ENCODE results near the gene BIN1. TPM values are rescaled to one million over a fixed set of nuclear protein-coding genes. Genes with fewer than 3 reads are reported as not detected.

Gene BIN1
- total RNA-seq, 2 experiments from 2014 or later = 95.2 to 102 TPM

DNA sequence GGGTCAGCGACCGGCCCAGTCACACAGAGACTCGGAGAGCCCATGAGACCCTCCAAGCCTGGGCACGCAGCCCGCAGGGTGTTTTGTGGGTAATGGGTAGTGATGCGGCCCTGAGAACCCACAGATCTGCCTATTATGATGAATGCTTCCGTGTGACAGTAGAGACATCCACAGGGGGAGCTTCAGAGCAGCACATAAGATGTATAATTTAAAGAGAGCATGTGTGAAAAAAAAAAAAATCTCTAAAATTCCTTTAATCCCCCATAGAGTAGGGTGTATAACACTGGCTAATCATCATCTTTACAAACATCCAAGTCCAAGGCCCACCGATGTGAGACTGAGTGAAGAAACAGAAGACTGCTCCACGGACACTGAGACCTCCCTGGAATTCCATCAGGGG lies 34.6 kb downstream of the BIN1 start:
- TF ChIP-seq, protein P1, sequence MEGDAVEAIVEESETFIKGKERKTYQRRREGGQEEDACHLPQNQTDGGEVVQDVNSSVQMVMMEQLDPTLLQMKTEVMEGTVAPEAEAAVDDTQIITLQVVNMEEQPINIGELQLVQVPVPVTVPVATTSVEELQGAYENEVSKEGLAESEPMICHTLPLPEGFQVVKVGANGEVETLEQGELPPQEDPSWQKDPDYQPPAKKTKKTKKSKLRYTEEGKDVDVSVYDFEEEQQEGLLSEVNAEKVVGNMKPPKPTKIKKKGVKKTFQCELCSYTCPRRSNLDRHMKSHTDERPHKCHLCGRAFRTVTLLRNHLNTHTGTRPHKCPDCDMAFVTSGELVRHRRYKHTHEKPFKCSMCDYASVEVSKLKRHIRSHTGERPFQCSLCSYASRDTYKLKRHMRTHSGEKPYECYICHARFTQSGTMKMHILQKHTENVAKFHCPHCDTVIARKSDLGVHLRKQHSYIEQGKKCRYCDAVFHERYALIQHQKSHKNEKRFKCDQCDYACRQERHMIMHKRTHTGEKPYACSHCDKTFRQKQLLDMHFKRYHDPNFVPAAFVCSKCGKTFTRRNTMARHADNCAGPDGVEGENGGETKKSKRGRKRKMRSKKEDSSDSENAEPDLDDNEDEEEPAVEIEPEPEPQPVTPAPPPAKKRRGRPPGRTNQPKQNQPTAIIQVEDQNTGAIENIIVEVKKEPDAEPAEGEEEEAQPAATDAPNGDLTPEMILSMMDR (IDR thresholded peaks at IDR 0.05) = no peak
- intact Hi-C loops (cut with micrococcal nuclease) = no loop called here
- ATAC-seq = no peak
- no peak for DNase-seq
- Mint-ChIP-seq H3K9me3 (no peaks in the 10 kb centered on the region), H3K4me1 (ENCODE audit: low read depth) (peaks cover 45% of the 10 kb centered on the region), H3K27me3 (no peaks in the 10 kb centered on the region), H3K4me3 (no peak overlapping the region), H3K27ac (no peak overlapping the region), H3K36me3 (ENCODE audit: low read depth) (peaks cover 20% of the 10 kb centered on the region)
- POLR2A ChIA-PET = interaction anchor here (6.4 kb wide), 1 partner anchor 7 kb away, joined by 55 read pairs; no protein-coding TSS in a partner anchor
- CTCF ChIA-PET = interaction anchor here (0.8 kb wide), 1 partner anchor 27 kb away, joined by 3 read pairs; no protein-coding TSS in a partner anchor

DNA sequence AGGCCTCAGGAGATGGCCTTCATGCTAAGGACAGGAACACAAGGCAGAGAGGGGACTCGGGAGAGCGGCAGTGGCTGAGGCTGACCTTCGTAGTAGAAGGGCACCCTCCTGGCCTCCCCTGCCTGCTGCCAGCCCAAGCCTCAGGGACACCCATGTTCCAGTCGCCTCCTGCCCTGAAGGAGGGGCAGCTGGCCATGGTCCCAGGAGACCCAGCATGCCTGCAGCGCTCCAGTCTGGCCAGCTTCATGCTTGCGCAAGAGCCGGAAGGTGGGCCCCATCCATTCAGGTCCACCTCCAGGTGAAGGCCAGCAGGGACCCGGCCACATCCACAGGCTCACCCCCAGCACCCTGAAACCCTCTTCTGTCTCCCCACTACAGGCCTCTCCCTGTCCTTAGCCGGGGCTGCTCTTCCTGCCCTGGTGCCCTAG lies 35.0 kb downstream of the BIN1 start:
- ChIA-PET CTCF (interaction anchor here (1.1 kb wide), 1 partner anchor 9 kb away, joined by 3 read pairs; no protein-coding TSS in a partner anchor), POLR2A (interaction anchor here (0.7 to 6.4 kb wide), 3 partner anchors 8 to 26 kb away, joined by 3 to 55 read pairs (median 3); no protein-coding TSS in a partner anchor)
- ATAC-seq (no peak), DNase-seq (no peak)
- TF ChIP-seq, protein P1 (IDR thresholded peaks at IDR 0.05) = no peak
- no peak overlapping the region for H3K4me3 Mint-ChIP-seq
- intact Hi-C loops (cut with micrococcal nuclease) = loop anchor here (2.0 kb wide), 1 partner anchor 19 kb away; no protein-coding TSS in a partner anchor
- H3K4me1 Mint-ChIP-seq (ENCODE audit: low read depth) = peaks cover 40% of the 10 kb centered on the region
- peaks cover 20% of the 10 kb centered on the region for H3K36me3 Mint-ChIP-seq (ENCODE audit: low read depth)
- no peaks in the 10 kb centered on the region for H3K27me3 Mint-ChIP-seq
- H3K9me3 Mint-ChIP-seq = no peaks in the 10 kb centered on the region
- peak overlapping the region; percentile 52 for H3K27ac Mint-ChIP-seq

DNA sequence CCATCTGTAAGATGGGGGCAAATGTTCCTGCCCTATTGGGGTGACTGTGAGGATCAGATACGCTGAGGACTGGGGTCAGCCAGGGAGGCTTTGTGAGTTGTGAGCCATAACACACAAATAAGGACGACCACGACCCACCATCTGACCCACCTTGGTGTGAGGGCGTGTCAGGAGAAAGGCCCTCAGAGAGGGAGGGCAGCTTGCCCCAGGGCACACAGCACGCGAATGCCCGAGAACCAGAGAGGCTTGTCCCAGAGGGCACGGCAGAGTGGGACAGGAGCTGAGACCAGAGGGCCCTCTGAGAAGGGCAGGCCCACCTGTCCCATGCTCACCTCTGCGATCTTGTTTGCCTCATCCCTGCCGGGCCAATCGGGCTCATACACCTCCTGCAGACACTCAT lies 36.7 kb downstream of the BIN1 start:
- intact Hi-C loops (cut with micrococcal nuclease) = loop anchor here (2.0 kb wide), 1 partner anchor 21 kb away; no protein-coding TSS in a partner anchor
- Mint-ChIP-seq H3K4me3 (no peak overlapping the region), H3K4me1 (ENCODE audit: low read depth) (peaks cover 37% of the 10 kb centered on the region), H3K27ac (no peak overlapping the region), H3K36me3 (ENCODE audit: low read depth) (peaks cover 22% of the 10 kb centered on the region), H3K27me3 (no peaks in the 10 kb centered on the region), H3K9me3 (no peaks in the 10 kb centered on the region)
- TF ChIP-seq, protein P1 (IDR thresholded peaks at IDR 0.05) = no peak
- ATAC-seq (no peak), DNase-seq (no peak)
- ChIA-PET POLR2A (interaction anchor here (1.2 to 6.4 kb wide), 2 partner anchors 9 to 14 kb away, joined by 3 to 55 read pairs; no protein-coding TSS in a partner anchor), CTCF (interaction anchor here (0.5 to 4.8 kb wide), 2 partner anchors 9 to 1038 kb away, joined by 3 to 64 read pairs; no protein-coding TSS in a partner anchor)

DNA sequence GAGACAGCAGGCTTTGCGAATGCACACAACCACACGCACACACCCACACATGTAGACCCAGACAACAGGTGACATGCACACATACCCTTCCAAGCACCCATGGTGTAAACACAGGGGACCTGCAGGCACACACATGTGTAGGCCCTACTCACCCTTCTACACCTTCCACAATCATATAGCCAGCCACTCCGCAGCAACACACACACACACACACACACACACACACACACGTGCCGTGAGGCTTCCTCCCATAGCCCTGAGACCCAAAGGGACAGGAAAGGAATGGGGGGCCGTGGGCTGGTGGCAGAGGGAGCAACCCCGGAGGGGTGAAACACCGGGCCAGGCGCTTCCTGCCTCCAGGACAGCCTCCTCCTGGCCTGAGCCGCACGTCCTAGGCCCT lies 37.4 kb downstream of the BIN1 start:
- H3K9me3 Mint-ChIP-seq = no peaks in the 10 kb centered on the region
- CTCF ChIA-PET = interaction anchor here (0.5 to 4.8 kb wide), 5 partner anchors 10 to 1038 kb away, joined by 3 to 64 read pairs (median 12); partner anchors contain the start of gene BIN1
- DNase-seq (no peak), ATAC-seq (no peak)
- peaks cover 43% of the 10 kb centered on the region for H3K4me1 Mint-ChIP-seq (ENCODE audit: low read depth)
- H3K4me3 Mint-ChIP-seq = no peak overlapping the region
- TF ChIP-seq, protein P1 (IDR thresholded peaks at IDR 0.05) = no peak
- H3K27ac Mint-ChIP-seq = peak overlapping the region; percentile 65
- intact Hi-C loops (cut with micrococcal nuclease) = no loop called here
- POLR2A ChIA-PET = interaction anchor here (6.4 kb wide), 1 partner anchor 10 kb away, joined by 55 read pairs; no protein-coding TSS in a partner anchor
- no peaks in the 10 kb centered on the region for H3K27me3 Mint-ChIP-seq
- H3K36me3 Mint-ChIP-seq (ENCODE audit: low read depth) = peaks cover 22% of the 10 kb centered on the region

DNA sequence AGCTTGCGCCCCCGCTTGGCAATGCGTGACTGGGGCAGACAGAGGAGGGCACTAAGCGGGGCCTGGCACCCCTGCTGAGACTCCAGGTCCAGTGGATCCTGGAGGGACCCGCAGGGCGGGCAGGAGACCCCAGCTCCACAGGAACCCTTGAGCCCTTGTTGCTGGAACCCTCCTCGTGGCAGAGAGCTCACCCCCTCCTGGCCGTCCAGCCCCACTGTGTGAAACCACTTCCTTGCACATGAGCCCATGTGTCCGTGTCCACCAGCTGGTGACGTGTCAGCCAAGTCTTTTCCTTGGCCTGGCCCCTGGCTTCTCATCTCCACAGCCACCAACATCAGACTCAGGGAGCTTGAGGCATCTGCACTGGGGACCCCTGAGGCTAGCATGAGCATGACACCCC lies 38.0 kb downstream of the BIN1 start:
- Mint-ChIP-seq H3K4me3 (no peak overlapping the region), H3K27me3 (no peaks in the 10 kb centered on the region), H3K27ac (peak overlapping the region; percentile 65), H3K9me3 (no peaks in the 10 kb centered on the region), H3K4me1 (ENCODE audit: low read depth) (peaks cover 44% of the 10 kb centered on the region), H3K36me3 (ENCODE audit: low read depth) (peaks cover 25% of the 10 kb centered on the region)
- no peak for DNase-seq
- POLR2A ChIA-PET = interaction anchor here (6.4 kb wide), 1 partner anchor 11 kb away, joined by 55 read pairs; no protein-coding TSS in a partner anchor
- no peak for ATAC-seq
- TF ChIP-seq, protein P1 (IDR thresholded peaks at IDR 0.05) = no peak
- intact Hi-C loops (cut with micrococcal nuclease) = no loop called here
- CTCF ChIA-PET = interaction anchor here (1.3 to 4.8 kb wide), 6 partner anchors 10 to 104 kb away, joined by 3 to 64 read pairs (median 10); partner anchors contain the start of gene BIN1
